DND-41 (cell line): ENCODE measurements around the gene MTX1.

Experiments used
- ATAC-seq: fragments of 200-7000 bp; cut with Tn5 transposase; 3 replicates; pipeline ENCODE4 v1.9.1; 2021; ENCODE audit warnings: low read depth; ENCODE audit not compliant: insufficient read depth
- DNase-seq: peaks from one replicate; pipeline ENCODE4 v3.0.0-alpha.2; 2020
- H2AFZ ChIP-seq: 2 replicates; pipeline ENCODE4 v1.6.0; 2012; ENCODE audit warnings: low read depth, low read length
- H3K27ac ChIP-seq: 2 replicates; pipeline ENCODE4 v1.5.1; 2012; ENCODE audit warnings: low read length, inconsistent platforms
- H3K27me3 ChIP-seq: fragments of 200-600 bp; sonication (generic); 2 replicates; pipeline ENCODE4 v1.6.0; 2012; ENCODE audit warnings: low read length, mild to moderate bottlenecking, inconsistent platforms; ENCODE audit not compliant: insufficient read depth, poor library complexity
- H3K36me3 ChIP-seq: 2 replicates; pipeline ENCODE4 v1.5.1; 2012; ENCODE audit warnings: low read length, inconsistent platforms; ENCODE audit not compliant: insufficient read depth
- H3K4me1 ChIP-seq: 2 replicates; pipeline ENCODE4 v1.5.1; 2012; ENCODE audit warnings: mild to moderate bottlenecking, low read length; ENCODE audit not compliant: insufficient read depth
- H3K4me2 ChIP-seq: 2 replicates; pipeline ENCODE4 v1.6.0; 2012; ENCODE audit warnings: mild to moderate bottlenecking, moderate library complexity, low read length, inconsistent platforms; ENCODE audit not compliant: insufficient read depth
- H3K4me3 ChIP-seq, 2 experiments: fragments of 200-600 bp in 1 of 2; shearing (Covaris generic) in 1 of 2; 2 replicates each; pipeline ENCODE4 v1.5.1; 2012 to 2016; ENCODE audit warnings: inconsistent platforms in 2 of 2, low read length in 2 of 2, mild to moderate bottlenecking in 2 of 2, low read depth in 1 of 2, moderate library complexity in 1 of 2
- H3K79me2 ChIP-seq: 2 replicates; pipeline ENCODE4 v1.6.0; 2012; ENCODE audit warnings: low read length, inconsistent platforms; ENCODE audit not compliant: insufficient read depth
- H3K9ac ChIP-seq: 2 replicates; pipeline ENCODE4 v1.6.0; 2012; ENCODE audit warnings: low read depth, mild to moderate bottlenecking, inconsistent platforms, low read length, moderate library complexity
- H3K9me3 ChIP-seq: 2 replicates; pipeline ENCODE4 v1.5.1; 2012; ENCODE audit warnings: low read length, moderate library complexity, mild to moderate bottlenecking, inconsistent platforms; ENCODE audit not compliant: insufficient read depth, severe bottlenecking
- H4K20me1 ChIP-seq: 2 replicates; pipeline ENCODE4 v1.6.0; 2012; ENCODE audit warnings: low read length; ENCODE audit not compliant: insufficient read depth
- EZH2 ChIP-seq: IDR thresholded peaks from 3 replicates; pipeline ENCODE4 v1.6.1; 2012; ENCODE audit warnings: borderline replicate concordance, low read depth, mild to moderate bottlenecking, moderate library complexity, low read length, inconsistent platforms; ENCODE audit not compliant: severe bottlenecking
- TF ChIP-seq, protein P1 (sequence below): IDR thresholded peaks from 2 replicates; pipeline ENCODE4 v1.5.1; 2012; ENCODE audit warnings: borderline replicate concordance, low read length, moderate library complexity, mild to moderate bottlenecking; ENCODE audit not compliant: poor library complexity, severe bottlenecking; ENCODE audit errors: extremely low read depth

The MTX1 gene

GRCh38 chr1:155198547-155198906, 10.0 kb upstream of the MTX1 start:
- Histone ChIP-seq H4K20me1 (0 out of 2 replicates have a peak, but pooled peaks cover 5% of the 10 kb centered on the region), H3K9ac (no peak overlapping the region), H3K4me2 (no peak overlapping the region), H3K27me3 (no peaks in the 10 kb centered on the region), H3K4me1 (peaks cover 24% of the 10 kb centered on the region), H2AFZ (no peak overlapping the region), H3K79me2 (0 out of 2 replicates have a peak, but pooled peaks cover 8% of the 10 kb centered on the region), H3K36me3 (peaks cover 9% of the 10 kb centered on the region), H3K27ac (no peak overlapping the region), H3K4me3 (no peak overlapping the region), H3K9me3 (no peaks in the 10 kb centered on the region)
- ATAC-seq, result no peak
- no peak for DNase-seq
- no peak for TF ChIP-seq EZH2
- TF ChIP-seq, protein P1, sequence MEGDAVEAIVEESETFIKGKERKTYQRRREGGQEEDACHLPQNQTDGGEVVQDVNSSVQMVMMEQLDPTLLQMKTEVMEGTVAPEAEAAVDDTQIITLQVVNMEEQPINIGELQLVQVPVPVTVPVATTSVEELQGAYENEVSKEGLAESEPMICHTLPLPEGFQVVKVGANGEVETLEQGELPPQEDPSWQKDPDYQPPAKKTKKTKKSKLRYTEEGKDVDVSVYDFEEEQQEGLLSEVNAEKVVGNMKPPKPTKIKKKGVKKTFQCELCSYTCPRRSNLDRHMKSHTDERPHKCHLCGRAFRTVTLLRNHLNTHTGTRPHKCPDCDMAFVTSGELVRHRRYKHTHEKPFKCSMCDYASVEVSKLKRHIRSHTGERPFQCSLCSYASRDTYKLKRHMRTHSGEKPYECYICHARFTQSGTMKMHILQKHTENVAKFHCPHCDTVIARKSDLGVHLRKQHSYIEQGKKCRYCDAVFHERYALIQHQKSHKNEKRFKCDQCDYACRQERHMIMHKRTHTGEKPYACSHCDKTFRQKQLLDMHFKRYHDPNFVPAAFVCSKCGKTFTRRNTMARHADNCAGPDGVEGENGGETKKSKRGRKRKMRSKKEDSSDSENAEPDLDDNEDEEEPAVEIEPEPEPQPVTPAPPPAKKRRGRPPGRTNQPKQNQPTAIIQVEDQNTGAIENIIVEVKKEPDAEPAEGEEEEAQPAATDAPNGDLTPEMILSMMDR, result no peak

DNA sequence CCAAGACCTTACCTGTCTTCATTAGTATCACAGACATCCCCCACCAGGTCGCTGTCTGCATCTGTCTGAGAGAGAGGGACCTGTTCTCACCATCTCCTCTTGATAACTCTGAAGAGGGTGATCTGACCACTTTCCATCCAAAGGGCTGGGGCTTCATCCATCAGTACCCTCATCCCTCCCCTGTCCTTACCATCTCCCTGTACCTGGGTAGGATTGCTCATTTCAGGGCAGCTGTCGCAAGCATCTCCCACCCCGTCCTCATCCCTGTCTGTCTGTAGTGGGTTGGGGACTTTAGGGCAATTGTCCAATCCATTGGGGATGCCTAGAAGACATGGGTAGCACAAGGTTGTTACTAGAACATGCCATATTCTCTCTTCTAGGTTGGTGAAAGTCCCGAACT, 8.7 kb upstream of the MTX1 start:
- Histone ChIP-seq H3K9ac (no peak overlapping the region), H3K27ac (no peak overlapping the region), H3K27me3 (no peaks in the 10 kb centered on the region), H3K4me1 (peaks cover 14% of the 10 kb centered on the region), H3K36me3 (peaks cover 9% of the 10 kb centered on the region), H3K4me3 (no peak overlapping the region), H3K4me2 (no peak overlapping the region), H3K79me2 (0 out of 2 replicates have a peak, but pooled peaks cover 8% of the 10 kb centered on the region), H2AFZ (no peak overlapping the region), H4K20me1 (0 out of 2 replicates have a peak, but pooled peaks cover 5% of the 10 kb centered on the region), H3K9me3 (no peaks in the 10 kb centered on the region)
- no peak for DNase-seq
- TF ChIP-seq, protein P1, result no peak
- TF ChIP-seq EZH2, result no peak
- no peak for ATAC-seq

- peaks cover 6% of the 10 kb centered on the region for H3K4me1 ChIP-seq
- H3K27ac ChIP-seq, result no peak overlapping the region
- H3K4me3 ChIP-seq, result no peak overlapping the region
- no peak overlapping the region for H2AFZ ChIP-seq
- 0 out of 2 replicates have a peak, but pooled peaks cover 1% of the 10 kb centered on the region for H3K79me2 ChIP-seq
- TF ChIP-seq EZH2, result no peak
- TF ChIP-seq, protein P1, result no peak
- H3K27me3 ChIP-seq, result no peaks in the 10 kb centered on the region
- H4K20me1 ChIP-seq, result 0 out of 2 replicates have a peak, but pooled peaks cover 5% of the 10 kb centered on the region
- no peaks in the 10 kb centered on the region for H3K9me3 ChIP-seq
- H3K36me3 ChIP-seq, result peaks cover 9% of the 10 kb centered on the region
- no peak overlapping the region for H3K4me2 ChIP-seq
- DNase-seq, result no peak
- no peak for ATAC-seq
- no peak overlapping the region for H3K9ac ChIP-seq
Observed at GRCh38 chr1:155200920-155201319, 7.6 kb upstream of the MTX1 start.

DNA sequence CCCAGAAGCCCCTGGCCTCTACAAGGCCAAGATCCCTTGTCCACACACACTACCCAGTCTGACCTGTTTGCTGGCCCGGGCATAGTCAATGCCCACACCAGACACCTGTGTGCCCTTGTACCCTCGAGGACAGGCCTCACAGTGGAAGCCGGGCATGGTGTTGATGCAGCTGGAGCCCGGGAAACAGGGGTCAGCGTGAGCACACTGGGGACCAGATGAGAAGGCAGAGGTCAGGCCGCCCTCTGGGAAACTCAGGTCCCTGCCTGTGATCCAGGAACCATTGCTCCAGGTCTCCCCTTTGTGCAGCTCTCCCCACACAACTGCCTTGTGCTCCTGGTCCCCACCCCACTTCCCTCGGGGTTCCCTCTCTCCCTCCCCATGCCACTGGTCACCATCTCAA, 6.3 kb upstream of the MTX1 start:
- Histone ChIP-seq H3K79me2 (no peaks in the 10 kb centered on the region), H3K4me3 (no peak overlapping the region), H3K27me3 (no peaks in the 10 kb centered on the region), H3K4me1 (peaks cover 6% of the 10 kb centered on the region), H3K9me3 (no peaks in the 10 kb centered on the region), H3K4me2 (no peak overlapping the region), H2AFZ (no peak overlapping the region), H3K9ac (no peak overlapping the region), H4K20me1 (no peaks in the 10 kb centered on the region), H3K27ac (no peak overlapping the region), H3K36me3 (peaks cover 7% of the 10 kb centered on the region)
- DNase-seq, result no peak
- ATAC-seq, result no peak
- TF ChIP-seq, protein P1, result no peak
- TF ChIP-seq EZH2, result no peak
